ENCODE measurements around the gene CDH12.

DNA sequence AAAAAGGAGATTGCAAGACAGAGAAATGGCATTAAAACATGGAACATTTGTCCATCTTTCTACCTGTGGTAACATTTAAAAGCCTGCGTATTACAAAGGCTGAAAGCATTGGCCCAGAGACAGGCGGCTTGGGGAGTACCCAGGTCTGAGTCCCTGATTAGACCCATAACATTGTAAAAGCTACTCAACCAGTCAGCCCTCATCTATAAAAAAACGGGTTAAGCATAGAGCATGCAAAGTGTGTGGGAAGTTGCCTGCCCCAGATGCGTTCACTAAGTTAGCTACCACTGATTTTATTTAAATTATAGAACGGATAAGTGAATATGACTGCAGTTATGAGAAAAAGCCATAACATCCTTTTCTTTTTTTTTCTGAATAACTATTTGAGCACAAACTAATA, 276.1 kb downstream of the CDH12 start:
- TF ChIP-seq CTCF (IDR thresholded peaks at IDR 0.05 in 4 of 5, conservative IDR thresholded peaks at IDR 0.05 in 1 of 5) (no peak), POLR2A (IDR thresholded peaks at IDR 0.05) (no peak)

All from gastrocnemius medialis (tissue), 4 donors.